Type B pancreatic cell (in vitro differentiated cells): ENCODE data around the gene TRIP10. TPM values are rescaled to one million over a fixed set of nuclear protein-coding genes. Genes with fewer than 3 reads are reported as not detected.

Source experiments
- DNase-seq: peaks from one replicate; pipeline ENCODE4 v3.0.0; 2021; ENCODE audit warnings: mixed read lengths; ENCODE audit not compliant: unreplicated experiment; ENCODE audit errors: extremely low spot score
- H3K27ac Mint-ChIP-seq: 2 replicates; pipeline ENCODE4 v1.8.0; 2021; ENCODE audit warnings: mild to moderate bottlenecking, mixed read lengths
- H3K27me3 Mint-ChIP-seq: 2 replicates; pipeline ENCODE4 v1.8.0; 2021; ENCODE audit warnings: mixed read lengths
- H3K36me3 Mint-ChIP-seq: 2 replicates; pipeline ENCODE4 v1.8.0; 2021; ENCODE audit warnings: mixed read lengths
- H3K4me1 Mint-ChIP-seq: one replicate; pipeline ENCODE4 v1.8.0; 2021; ENCODE audit warnings: mixed read lengths; ENCODE audit not compliant: unreplicated experiment
- H3K4me3 Mint-ChIP-seq: 2 replicates; pipeline ENCODE4 v1.8.0; 2021; ENCODE audit warnings: mild to moderate bottlenecking, mixed read lengths
- H3K9me3 Mint-ChIP-seq: 2 replicates; pipeline ENCODE4 v1.8.0; 2021; ENCODE audit warnings: mixed read lengths
- total RNA-seq: library from RNA; stranded (reverse); gene quantifications from 2 replicates; pipeline ENCODE4 v1.2.1, GENCODE V29; 2021; ENCODE audit warnings: low replicate concordance
- TF ChIP-seq, protein P1 (sequence below): fragments of 200-600 bp; sonication (generic); conservative IDR thresholded peaks from 2 replicates; pipeline ENCODE4 v1.5.0; 2021; ENCODE audit warnings: antibody characterized with exemption, mild to moderate bottlenecking

Gene TRIP10
- total RNA-seq, 1 donor from 2014 or later: 35.1 TPM

DNA sequence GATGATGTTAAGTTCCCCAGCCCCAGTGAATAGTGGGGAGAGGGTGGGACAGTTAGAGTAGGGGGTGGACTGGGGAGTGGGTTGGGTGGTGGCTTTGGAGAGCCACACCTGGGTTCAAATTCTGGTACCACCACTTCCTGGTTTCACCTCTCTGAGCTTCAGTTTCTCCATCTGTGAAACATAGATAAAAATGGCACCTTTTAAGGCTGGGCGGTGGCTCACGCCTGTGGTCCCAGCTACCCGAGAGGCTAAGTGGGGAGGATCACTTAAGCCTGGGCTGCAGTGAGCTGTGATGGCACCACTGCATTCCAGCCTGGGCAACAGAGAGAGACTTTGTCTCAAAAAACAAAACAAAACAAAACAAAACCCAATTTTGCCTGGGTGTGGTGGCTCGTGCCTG is 38.9 kb downstream of the TRIP10 start:
- H3K27ac Mint-ChIP-seq: no peak overlapping the region
- no peaks in the 10 kb centered on the region for H3K4me1 Mint-ChIP-seq
- DNase-seq: no peak
- TF ChIP-seq, protein P1, sequence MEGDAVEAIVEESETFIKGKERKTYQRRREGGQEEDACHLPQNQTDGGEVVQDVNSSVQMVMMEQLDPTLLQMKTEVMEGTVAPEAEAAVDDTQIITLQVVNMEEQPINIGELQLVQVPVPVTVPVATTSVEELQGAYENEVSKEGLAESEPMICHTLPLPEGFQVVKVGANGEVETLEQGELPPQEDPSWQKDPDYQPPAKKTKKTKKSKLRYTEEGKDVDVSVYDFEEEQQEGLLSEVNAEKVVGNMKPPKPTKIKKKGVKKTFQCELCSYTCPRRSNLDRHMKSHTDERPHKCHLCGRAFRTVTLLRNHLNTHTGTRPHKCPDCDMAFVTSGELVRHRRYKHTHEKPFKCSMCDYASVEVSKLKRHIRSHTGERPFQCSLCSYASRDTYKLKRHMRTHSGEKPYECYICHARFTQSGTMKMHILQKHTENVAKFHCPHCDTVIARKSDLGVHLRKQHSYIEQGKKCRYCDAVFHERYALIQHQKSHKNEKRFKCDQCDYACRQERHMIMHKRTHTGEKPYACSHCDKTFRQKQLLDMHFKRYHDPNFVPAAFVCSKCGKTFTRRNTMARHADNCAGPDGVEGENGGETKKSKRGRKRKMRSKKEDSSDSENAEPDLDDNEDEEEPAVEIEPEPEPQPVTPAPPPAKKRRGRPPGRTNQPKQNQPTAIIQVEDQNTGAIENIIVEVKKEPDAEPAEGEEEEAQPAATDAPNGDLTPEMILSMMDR: no peak
- H3K36me3 Mint-ChIP-seq: no peaks in the 10 kb centered on the region
- H3K9me3 Mint-ChIP-seq: no peaks in the 10 kb centered on the region
- peaks cover 3% of the 10 kb centered on the region for H3K27me3 Mint-ChIP-seq
- no peak overlapping the region for H3K4me3 Mint-ChIP-seq

DNA sequence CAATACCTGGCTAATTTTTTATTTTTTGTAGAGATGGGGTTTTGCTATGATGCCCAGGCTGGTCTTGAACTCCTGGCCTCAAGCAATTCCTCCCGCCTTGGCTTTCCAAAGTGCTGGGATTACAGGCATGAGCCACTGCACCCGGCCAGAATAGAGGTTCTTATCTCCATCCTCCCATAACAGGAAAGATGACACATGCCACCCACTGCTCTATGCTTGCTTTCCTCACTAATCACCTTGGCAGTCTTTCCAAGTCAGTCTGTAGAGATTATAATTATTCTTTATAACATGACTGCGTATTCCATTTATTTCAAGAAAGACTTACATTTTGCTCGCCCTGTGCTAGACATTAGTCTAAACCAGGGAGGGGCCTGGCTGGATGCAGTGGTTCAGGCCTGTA is 39.7 kb downstream of the TRIP10 start:
- H3K27me3 Mint-ChIP-seq: peaks cover 3% of the 10 kb centered on the region
- H3K4me1 Mint-ChIP-seq: no peaks in the 10 kb centered on the region
- no peak overlapping the region for H3K4me3 Mint-ChIP-seq
- no peaks in the 10 kb centered on the region for H3K36me3 Mint-ChIP-seq
- H3K27ac Mint-ChIP-seq: no peak overlapping the region
- DNase-seq: no peak
- H3K9me3 Mint-ChIP-seq: no peaks in the 10 kb centered on the region
- TF ChIP-seq, protein P1: no peak

DNA sequence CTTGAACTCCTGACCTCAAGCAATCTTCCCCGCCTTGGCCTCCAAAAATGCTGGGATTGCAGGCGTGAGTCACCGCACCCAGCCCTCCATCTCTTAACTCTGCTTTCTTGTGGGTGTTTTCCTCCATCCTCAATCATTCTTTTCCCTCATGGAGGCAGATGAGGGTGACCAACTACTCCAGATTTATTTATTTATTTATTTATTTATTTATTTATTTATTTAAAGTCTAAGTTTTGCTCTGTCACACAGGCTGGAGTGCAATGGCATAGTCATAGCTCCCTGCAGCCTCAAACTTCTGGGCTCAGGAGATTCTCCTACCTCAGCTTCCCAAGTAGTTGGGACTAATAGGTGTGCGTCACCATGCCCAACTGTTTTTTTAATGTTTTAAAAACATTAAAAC is 47.9 kb downstream of the TRIP10 start:
- TF ChIP-seq, protein P1: no peak
- Mint-ChIP-seq H3K27me3 (no peaks in the 10 kb centered on the region), H3K4me1 (no peaks in the 10 kb centered on the region), H3K9me3 (peaks cover 7% of the 10 kb centered on the region), H3K27ac (no peak overlapping the region), H3K4me3 (no peak overlapping the region), H3K36me3 (no peaks in the 10 kb centered on the region)
- no peak for DNase-seq

DNA sequence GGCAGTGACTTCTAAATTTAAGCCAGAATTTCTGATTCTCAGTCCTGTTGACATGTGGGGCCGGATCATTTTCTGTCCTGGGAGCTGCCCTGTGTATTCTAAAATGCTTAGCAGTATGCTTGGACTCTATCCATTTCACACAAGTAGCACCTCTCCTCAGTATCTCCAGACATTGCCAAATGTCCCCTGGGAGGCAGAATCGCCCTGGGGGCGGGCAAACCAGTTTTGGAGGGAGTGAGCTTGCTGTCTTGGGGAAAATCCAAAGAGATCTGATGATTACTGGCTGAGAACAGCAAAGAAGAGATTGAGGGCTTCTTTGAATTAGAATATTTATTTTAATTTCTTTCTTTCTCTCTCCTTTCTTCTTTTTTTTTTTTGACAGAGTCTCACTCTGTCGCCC is 49.4 kb downstream of the TRIP10 start:
- Mint-ChIP-seq H3K4me1 (no peaks in the 10 kb centered on the region), H3K27ac (no peak overlapping the region), H3K27me3 (no peaks in the 10 kb centered on the region), H3K9me3 (peaks cover 8% of the 10 kb centered on the region), H3K4me3 (no peak overlapping the region), H3K36me3 (no peaks in the 10 kb centered on the region)
- DNase-seq: no peak
- TF ChIP-seq, protein P1: no peak

DNA sequence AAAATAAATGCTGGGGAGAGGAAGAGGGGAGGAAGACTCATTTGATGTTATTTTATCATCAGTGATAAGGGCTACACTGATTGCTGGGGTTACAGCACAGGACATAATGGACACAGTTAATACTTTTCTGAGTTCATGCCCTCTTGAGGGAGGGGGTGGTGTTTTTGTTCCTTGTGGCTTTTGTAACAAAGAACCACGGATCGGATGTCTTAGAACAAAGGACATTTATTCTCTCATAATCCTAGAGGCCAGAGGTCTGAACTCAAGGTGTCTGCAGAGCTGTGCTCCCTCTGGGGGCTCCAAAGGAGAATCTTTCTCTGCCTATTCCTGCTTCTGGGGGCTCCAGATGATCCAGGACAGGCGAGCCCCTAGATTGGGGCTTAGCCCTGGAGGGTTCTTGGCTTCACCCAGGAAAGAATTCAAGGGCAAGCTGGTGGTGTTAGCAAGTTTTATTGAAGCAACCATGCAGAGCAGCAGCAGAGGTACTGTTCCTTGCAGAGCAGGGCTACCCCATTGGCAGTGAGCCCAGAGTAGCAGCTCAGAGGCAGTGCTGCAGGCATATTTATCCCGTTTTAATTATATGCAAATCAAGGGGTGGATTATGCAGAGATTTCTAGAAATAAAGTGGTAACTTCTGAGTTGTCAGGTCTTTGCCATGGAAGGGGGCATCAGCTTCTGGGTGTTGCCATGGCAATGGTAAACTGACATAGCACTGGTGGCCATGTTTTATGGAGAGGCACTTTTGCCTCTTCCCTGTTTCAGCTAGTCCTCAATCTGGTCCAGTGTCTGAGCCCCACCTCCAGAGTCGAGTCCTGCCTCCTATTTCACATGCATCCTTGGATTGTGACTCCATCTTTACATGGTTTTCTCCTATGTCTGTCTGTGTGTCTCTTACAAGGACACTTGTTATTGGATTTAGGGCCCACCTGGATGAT is 51.0 kb downstream of the TRIP10 start:
- Mint-ChIP-seq H3K36me3 (no peaks in the 10 kb centered on the region), H3K9me3 (peaks cover 8% of the 10 kb centered on the region), H3K27ac (no peak overlapping the region), H3K27me3 (no peaks in the 10 kb centered on the region), H3K4me3 (no peak overlapping the region), H3K4me1 (no peaks in the 10 kb centered on the region)
- TF ChIP-seq, protein P1: no peak
- no peak for DNase-seq
